Transverse colon (tissue), 4 donors: ENCODE measurements around the gene PPP4R4. TPM values are rescaled to one million over a fixed set of nuclear protein-coding genes. Genes with fewer than 3 reads are reported as not detected.

ENCODE experiments used
- DNase-seq: peaks from one replicate; pipeline ENCODE4 v3.0.0-alpha.2; 2019
- H3K27ac ChIP-seq, 4 donors: fragments of 200-600 bp; sonication (generic); 2 replicates each; pipeline ENCODE4 v1.5.1; 2016 to 2018; ENCODE audit warnings: inconsistent platforms in 4 of 4
- H3K27me3 ChIP-seq: fragments of 200-600 bp; sonication (generic); 2 replicates; pipeline ENCODE4 v1.5.1; 2017; ENCODE audit warnings: inconsistent platforms
- H3K36me3 ChIP-seq, 4 donors: fragments of 200-600 bp; sonication (generic); 2 replicates each; pipeline ENCODE4 v1.5.1; 2017 to 2019; ENCODE audit warnings: inconsistent platforms in 4 of 4
- H3K4me1 ChIP-seq, 4 donors: fragments of 200-600 bp; sonication (generic); 2 replicates each; pipeline ENCODE4 v1.5.1; 2017 to 2020; ENCODE audit warnings: inconsistent platforms in 4 of 4
- H3K4me3 ChIP-seq, 4 donors: fragments of 200-600 bp; sonication (generic); 1 replicate in 1 of 4; 2 replicates in 3 of 4; pipeline versions ENCODE4 v1.5.1 to v1.6.1; 2017 to 2019; ENCODE audit warnings: inconsistent platforms in 4 of 4
- H3K9me3 ChIP-seq, 2 donors: fragments of 200-600 bp; sonication (generic); 2 replicates each; pipeline ENCODE4 v1.5.1; 2017 to 2019; ENCODE audit warnings: inconsistent platforms in 2 of 2
- CTCF ChIP-seq, 5 experiments: fragments of 200-600 bp in 3 of 5; fragments of 450-650 bp in 2 of 5; sonication (generic) in 3 of 5; IDR thresholded peaks; 1 replicate in 2 of 5; 2 replicates in 3 of 5; pipeline ENCODE4 v1.5.1; 2016 to 2017; ENCODE audit warnings: antibody characterized with exemption in 5 of 5, inconsistent platforms in 3 of 5, mild to moderate bottlenecking in 2 of 5, moderate library complexity in 1 of 5
- EP300 ChIP-seq: sonication (generic); formaldehyde crosslinking; IDR thresholded peaks from one replicate; pipeline ENCODE4 v1.6.1; 2017; ENCODE audit warnings: antibody characterized with exemption, low read depth
- POLR2A ChIP-seq: fragments of 450-650 bp; IDR thresholded peaks from one replicate; pipeline ENCODE4 v1.6.1; 2016; ENCODE audit warnings: antibody characterized with exemption, mild to moderate bottlenecking, moderate library complexity
- POLR2AphosphoS5 ChIP-seq, 3 donors: sonication (generic); formaldehyde crosslinking; IDR thresholded peaks; one replicate each; pipeline ENCODE4 v1.6.1; 2016; ENCODE audit warnings: antibody characterized with exemption in 3 of 3
- WGBS, 2 donors: methylation state at CpG; one replicate each; pipeline ENCODE4 v1.1.5; 2018; ENCODE audit warnings: low coverage in 1 of 2; 5-methylcytosine and 5-hydroxymethylcytosine counted together
- in situ Hi-C, 4 donors: fragments of 200-750 bp; cut with MboI; loops; one replicate each; pipeline versions ENCODE4 v1.15.0 to v1.15.1; 2017; ENCODE audit warnings: low sequenced_read_pairs in 3 of 4, low pct_ligation_motif_present in 1 of 4, low pct_unique_long_range_greater_than_20kb in 1 of 4
- intact Hi-C: fragments of 100-400 bp; cut with DNase I; formaldehyde crosslinking; loops from one replicate; pipeline ENCODE4 v1.15.1; 2023; ENCODE audit warnings: low total_unique reads
- total RNA-seq, 4 donors: library from RNA; depleted of rRNA; stranded (reverse); fragments of >200 nt; gene quantifications; one replicate each; pipeline ENCODE4 v1.1.0, GENCODE V29; 2016

PPP4R4 gene
- total RNA-seq, 4 donors from 2014 or later: not detected

DNA sequence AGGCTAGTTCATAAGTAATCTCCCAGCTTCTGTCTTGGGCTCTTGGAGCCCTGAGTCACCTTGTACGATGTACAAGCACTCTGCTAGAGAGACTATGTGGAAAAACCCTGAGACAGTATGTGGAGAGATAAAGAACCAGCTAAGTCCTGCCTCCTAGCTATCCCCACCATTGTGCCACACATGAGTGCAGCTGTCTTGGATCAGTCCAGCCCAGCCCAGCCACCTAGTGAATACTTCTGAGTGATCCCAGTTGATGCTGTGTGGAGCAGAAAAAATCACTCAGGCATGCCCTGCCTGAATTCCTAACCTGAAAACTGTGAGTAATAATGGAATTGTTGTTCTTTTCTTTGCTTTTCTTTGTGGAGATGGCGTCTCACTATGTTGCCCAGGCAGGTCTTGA, 154.1 kb downstream of the PPP4R4 start:
- Histone ChIP-seq H3K4me3 (no peak overlapping the region), H3K27me3 (no peaks in the 10 kb centered on the region), H3K36me3 (no peaks in the 10 kb centered on the region), H3K9me3 (peaks cover 0 to 3% of the 10 kb centered on the region in 2 donors), H3K27ac (no peak overlapping the region), H3K4me1 (peaks cover 0 to 3% (median 0%) of the 10 kb centered on the region in 4 donors)
- TF ChIP-seq POLR2AphosphoS5 (IDR thresholded peaks at IDR 0.05) (no peak), CTCF (IDR thresholded peaks at IDR 0.05) (no peak), EP300 (no peak), POLR2A (no peak)
- no peak for DNase-seq
- WGBS, 2 donors: 85 to 100% methylated on average over 1 to 2 of the region's 2 CpGs
- intact Hi-C loops: no loop called here
- in situ Hi-C loops: no loop called here

Other genes starting within 250 kb of the PPP4R4 start
- gene FAM181A, start 247.0 kb upstream of the PPP4R4 start, total RNA-seq: not detected
- 10 to 100 TPM; 22.1 to 35.8 (median 27.9) TPM for gene ASB2, start 197.8 kb upstream of the PPP4R4 start, total RNA-seq
- not detected for gene CCDC197, start 177.0 kb upstream of the PPP4R4 start, total RNA-seq
- gene OTUB2, start 148.0 kb upstream of the PPP4R4 start, total RNA-seq: 1 to 10 TPM in 2 of 4 donors, not detected in 2; 2.6 to 2.7 TPM
- gene DDX24, start 93.1 kb upstream of the PPP4R4 start, total RNA-seq: 100 to 1,000 TPM in 1 of 4 donors, 10 to 100 TPM in 3; 70.2 to 319 (median 87.7) TPM
- 10 to 100 TPM in 3 of 4 donors, not detected in 1; 12.3 to 21.3 (median 17.9) TPM for gene IFI27L1, start 93.0 kb upstream of the PPP4R4 start, total RNA-seq
- gene IFI27, start 63.6 kb upstream of the PPP4R4 start, total RNA-seq: 1,000 to 10,000 TPM in 1 of 4 donors, 100 to 1,000 TPM in 3; 124 to 1,625 (median 472) TPM
- gene IFI27L2, start 44.7 kb upstream of the PPP4R4 start, total RNA-seq: 100 to 1,000 TPM in 1 of 4 donors, 10 to 100 TPM in 2, not detected in 1; 32.8 to 108 (median 74.6) TPM
- under 1 TPM in 1 of 4 donors, not detected in 3; 0.55 TPM for gene SERPINA10, start 118.9 kb downstream of the PPP4R4 start, total RNA-seq
- gene SERPINA6, start 149.0 kb downstream of the PPP4R4 start, total RNA-seq: under 1 TPM in 3 of 4 donors, not detected in 1; 0.48 to 0.82 (median 0.80) TPM
- gene SERPINA2, start 192.4 kb downstream of the PPP4R4 start, total RNA-seq: not detected
- 100 to 1,000 TPM in 1 of 4 donors, 10 to 100 TPM in 3; 35.2 to 107 (median 61.0) TPM for gene SERPINA1, start 214.3 kb downstream of the PPP4R4 start, total RNA-seq